HCT116 (cell line): ENCODE results near the gene C3orf52. TPM values are rescaled to one million over a fixed set of nuclear protein-coding genes. Genes with fewer than 3 reads are reported as not detected.

ENCODE experiments used
- ATAC-seq: fragments of 200-7000 bp; cut with Tn5 transposase; 2 replicates; pipeline ENCODE4 v1.9.1; 2020; ENCODE audit warnings: mild to moderate bottlenecking, moderate library complexity
- BruUV-seq: library from RNA; stranded (reverse); fragments of 400-500 nt; replicated peaks from 2 replicates; lab custom pipeline; 2021; lab: Mats Ljungman, UMichigan
- CTCF ChIA-PET: fragments of 300-600 bp; sonication (Branson Sonifier 250); formaldehyde crosslinking; loops from one replicate; lab custom pipeline; 2021; ENCODE audit warnings: antibody characterized with exemption; lab: Charles Lee
- POLR2A ChIA-PET: fragments of 300-600, 350-600 bp; sonication (Branson Sonifier 250); formaldehyde crosslinking; loops from one replicate; lab custom pipeline; 2021; ENCODE audit warnings: antibody characterized with exemption; lab: Charles Lee
- RAD21 ChIA-PET, 2 experiments: fragments of 300-600 bp; sonication (Branson Sonifier 250); formaldehyde crosslinking; loops; one replicate each; lab custom pipeline; 2023; ENCODE audit warnings: low total read pairs in 2 of 2; ENCODE audit not compliant: uncharacterized antibody in 2 of 2, unreplicated experiment in 2 of 2, low non-redundant PET in 1 of 2; lab: Charles Lee
- DNase-seq: peaks from one replicate; pipeline ENCODE4 v3.0.0-alpha.2; 2010; ENCODE audit warnings: low read depth, low spot score
- H2AFZ ChIP-seq: fragments of 200-600 bp; shearing (Covaris generic), sonication (generic); 2 replicates; pipeline ENCODE4 v1.6.1; 2017; ENCODE audit warnings: low read depth, mixed run types, mixed read lengths, antibody characterized with exemption, low read length; ENCODE audit not compliant: poor library complexity, severe bottlenecking
- H3K27ac ChIP-seq: 2 replicates; pipeline ENCODE4 v1.5.1; 2012; ENCODE audit warnings: low read depth, low read length
- H3K27me3 ChIP-seq: fragments of 200-600 bp; sonication (generic); 2 replicates; pipeline ENCODE4 v1.6.1; 2016; ENCODE audit warnings: mixed run types, low read length, mixed read lengths; ENCODE audit not compliant: insufficient read depth
- H3K36me3 ChIP-seq, 2 experiments: fragments of 200-500 bp in 1 of 2; fragments of 200-600 bp in 1 of 2; sonication (Bioruptor generic) in 1 of 2; sonication (generic) in 1 of 2; 2 replicates each; pipeline versions ENCODE4 v1.5.1 to v1.6.1; 2014 to 2016; ENCODE audit warnings: low read length in 2 of 2, inconsistent platforms in 1 of 2, mixed read lengths in 1 of 2, mixed run types in 1 of 2; ENCODE audit not compliant: insufficient read depth in 2 of 2, control insufficient read depth in 1 of 2
- H3K4me1 ChIP-seq, 2 experiments: fragments of 200-600 bp in 1 of 2; sonication (generic) in 1 of 2; 2 replicates each; pipeline versions ENCODE4 v1.5.1 to v1.6.1; 2012 to 2017; ENCODE audit warnings: low read length in 2 of 2, inconsistent platforms in 1 of 2, mild to moderate bottlenecking in 1 of 2, mixed read lengths in 1 of 2, mixed run types in 1 of 2, moderate library complexity in 1 of 2; ENCODE audit not compliant: insufficient read depth in 2 of 2, control insufficient read depth in 1 of 2
- H3K4me2 ChIP-seq: fragments of 200-600 bp; sonication (generic); 2 replicates; pipeline ENCODE4 v1.6.1; 2017; ENCODE audit warnings: mixed run types, low read length, mixed read lengths
- H3K4me3 ChIP-seq, 2 experiments: fragments of 200-600 bp in 1 of 2; sonication (generic) in 1 of 2; replicated peaks in 1 of 2; 2 replicates each; pipeline ENCODE4 v1.5.1; 2011 to 2016; ENCODE audit warnings: low read length in 2 of 2, control low read depth in 1 of 2, low read depth in 1 of 2, mild to moderate bottlenecking in 1 of 2, mixed read lengths in 1 of 2, mixed run types in 1 of 2
- H3K79me2 ChIP-seq: fragments of 200-600 bp; sonication (generic); 2 replicates; pipeline ENCODE4 v1.6.1; 2017; ENCODE audit warnings: mild to moderate bottlenecking, mixed run types, low read length, moderate library complexity, mixed read lengths; ENCODE audit not compliant: insufficient read depth
- H3K9ac ChIP-seq: fragments of 200-600 bp; sonication (generic); 2 replicates; pipeline ENCODE4 v1.6.1; 2016; ENCODE audit warnings: low read length, mixed read lengths
- H3K9me2 ChIP-seq: fragments of 200-600 bp; sonication (generic), shearing (Covaris generic); 2 replicates; pipeline ENCODE4 v1.6.1; 2017; ENCODE audit warnings: mixed run types, mild to moderate bottlenecking, moderate library complexity; ENCODE audit not compliant: insufficient read depth
- H3K9me3 ChIP-seq, 2 experiments: fragments of 200-500 bp in 1 of 2; fragments of 200-600 bp in 1 of 2; sonication (Bioruptor generic) in 1 of 2; sonication (generic) in 1 of 2; 2 replicates each; pipeline ENCODE4 v1.6.1; 2014 to 2017; ENCODE audit warnings: low read length in 2 of 2, mixed read lengths in 2 of 2, inconsistent platforms in 1 of 2, low read depth in 1 of 2, mild to moderate bottlenecking in 1 of 2, mixed run types in 1 of 2, moderate library complexity in 1 of 2; ENCODE audit not compliant: control insufficient read depth in 1 of 2, insufficient read depth in 1 of 2
- H4K20me1 ChIP-seq: fragments of 200-600 bp; sonication (generic), shearing (Covaris generic); 2 replicates; pipeline ENCODE4 v1.6.1; 2017; ENCODE audit warnings: mixed run types, mild to moderate bottlenecking, moderate library complexity; ENCODE audit not compliant: insufficient read depth
- CBX3 ChIP-seq: IDR thresholded peaks from 2 replicates; pipeline ENCODE4 v1.6.1; 2012; ENCODE audit warnings: low read depth
- EGR1 ChIP-seq: IDR thresholded peaks from 2 replicates; pipeline ENCODE4 v1.6.1; 2012; ENCODE audit warnings: low read depth
- ELF1 ChIP-seq: IDR thresholded peaks from 2 replicates; pipeline ENCODE4 v1.6.1; 2012; ENCODE audit warnings: low read depth, borderline replicate concordance
- EZH2 ChIP-seq: fragments of 200-600 bp; sonication (generic); IDR thresholded peaks from 2 replicates; pipeline ENCODE4 v1.6.1; 2017; ENCODE audit warnings: antibody characterized with exemption, mixed run types
- EZH2phosphoT487 ChIP-seq: fragments of 200-600 bp; IDR thresholded peaks from 2 replicates; pipeline ENCODE4 v1.6.1; 2018; ENCODE audit warnings: antibody characterized with exemption, borderline replicate concordance
- FOSL1 ChIP-seq: IDR thresholded peaks from 2 replicates; pipeline ENCODE4 v1.6.1; 2012; ENCODE audit warnings: low read depth
- POLR2AphosphoS5 ChIP-seq: IDR thresholded peaks from 2 replicates; pipeline ENCODE4 v1.6.1; 2011; ENCODE audit warnings: mild to moderate bottlenecking, low read depth, low read length, moderate library complexity
- TCF7L2 ChIP-seq: IDR thresholded peaks from 2 replicates; pipeline ENCODE4 v1.7.0; 2011; ENCODE audit warnings: borderline replicate concordance, inconsistent platforms; ENCODE audit not compliant: insufficient read depth, insufficient read length; ENCODE audit errors: extremely low read depth
- YY1 ChIP-seq: IDR thresholded peaks from 2 replicates; pipeline ENCODE4 v1.6.1; 2011; ENCODE audit warnings: low read length, low read depth, moderate library complexity, mild to moderate bottlenecking; ENCODE audit not compliant: insufficient replicate concordance; ENCODE audit errors: extremely low read depth
- ZFX ChIP-seq: fragments of 450-650 bp; IDR thresholded peaks from 2 replicates; pipeline ENCODE4 v1.6.1; 2017
- ZNF274 ChIP-seq: fragments of 200-500 bp; sonication (Bioruptor generic); IDR thresholded peaks from 2 replicates; pipeline ENCODE4 v1.6.1; 2014; ENCODE audit warnings: mild to moderate bottlenecking, low read depth, low read length, inconsistent platforms
- intact Hi-C: fragments of 100-400 bp; cut with micrococcal nuclease; formaldehyde crosslinking; loops from 2 replicates; pipeline ENCODE4 v1.10.0; 2022
- total RNA-seq: library from RNA; stranded (reverse); gene quantifications from one replicate; pipeline ENCODE4 v1.2.1, GENCODE V29; 2021; ENCODE audit not compliant: unreplicated experiment
- TF ChIP-seq, protein P1 (sequence below): IDR thresholded peaks from 2 replicates; pipeline ENCODE4 v1.6.1; 2012
- TF ChIP-seq, protein P2 (sequence below): IDR thresholded peaks from 2 replicates; pipeline ENCODE4 v1.6.1; 2012; ENCODE audit warnings: low read depth
- TF ChIP-seq, protein P3 (sequence below), 3 experiments: fragments of 200-600 bp in 1 of 3; sonication (generic) in 1 of 3; IDR thresholded peaks in 2 of 3; conservative IDR thresholded peaks in 1 of 3; 2 replicates each; pipeline ENCODE4 v1.5.1; 2012 to 2017; ENCODE audit warnings: low read depth in 2 of 3, low read length in 2 of 3, antibody characterized with exemption in 1 of 3, borderline replicate concordance in 1 of 3, control low read depth in 1 of 3, mild to moderate bottlenecking in 1 of 3, mixed read lengths in 1 of 3, mixed run types in 1 of 3, moderate library complexity in 1 of 3; ENCODE audit not compliant: insufficient read depth in 1 of 3

Gene C3orf52
- total RNA-seq, 1 experiment from 2014 or later: 14.3 TPM

DNA sequence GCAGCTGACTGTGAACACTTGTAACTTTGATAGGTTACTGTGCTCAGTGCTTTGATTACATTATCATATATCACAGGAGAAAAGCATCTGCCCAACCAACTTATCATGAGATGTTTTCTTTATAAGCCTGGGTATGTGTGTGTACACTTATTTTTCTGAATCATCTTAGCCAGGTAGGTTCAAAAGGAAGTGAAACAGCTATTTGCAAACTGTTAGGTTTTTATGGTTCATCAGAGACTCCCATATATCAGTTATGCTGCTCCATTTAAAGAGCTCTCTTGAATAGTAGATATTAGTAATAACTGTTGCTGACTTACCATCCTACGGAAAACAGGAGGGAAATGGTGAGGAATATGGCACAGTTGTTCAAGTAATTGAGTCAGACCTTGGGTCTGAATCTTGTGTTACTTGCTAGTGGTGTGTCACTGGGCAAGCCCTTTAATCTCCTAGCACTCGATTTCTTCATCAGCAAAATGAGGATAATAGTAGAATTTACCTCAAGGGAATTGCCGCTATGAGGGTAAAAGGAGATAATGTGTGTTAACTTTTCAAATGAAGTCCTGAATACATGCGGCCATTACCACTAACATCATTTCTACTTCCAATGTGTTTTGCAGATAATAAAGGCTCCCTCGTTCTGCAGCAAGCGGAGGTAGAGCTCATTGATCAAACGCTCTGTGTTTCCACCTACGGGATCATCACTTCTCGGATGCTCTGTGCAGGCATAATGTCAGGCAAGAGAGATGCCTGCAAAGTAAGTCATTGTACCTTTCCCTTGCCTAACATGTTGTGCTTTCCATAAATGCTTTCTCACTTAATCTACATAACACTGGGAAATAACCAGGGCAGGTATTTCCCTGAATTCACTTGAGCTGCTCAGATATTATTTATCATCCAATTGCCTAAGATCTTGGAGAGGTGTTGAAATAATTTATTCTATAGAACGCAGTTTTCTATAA lies 7.8 kb upstream of the C3orf52 start:
- H3K4me1 ChIP-seq: peaks cover 18 to 21% of the 10 kb centered on the region in 2 experiments
- CTCF ChIA-PET: no interaction called here
- ATAC-seq (no peak), DNase-seq (no peak)
- no peaks in the 10 kb centered on the region for H3K9me2 ChIP-seq
- no peak overlapping the region for H3K4me3 ChIP-seq
- H4K20me1 ChIP-seq: no peaks in the 10 kb centered on the region
- H3K79me2 ChIP-seq: no peaks in the 10 kb centered on the region
- no peaks in the 10 kb centered on the region for H3K9me3 ChIP-seq
- H3K9ac ChIP-seq: no peak overlapping the region
- H3K27me3 ChIP-seq: no peaks in the 10 kb centered on the region
- H2AFZ ChIP-seq: no peak overlapping the region
- H3K27ac ChIP-seq: no peak overlapping the region
- TF ChIP-seq, protein P1, sequence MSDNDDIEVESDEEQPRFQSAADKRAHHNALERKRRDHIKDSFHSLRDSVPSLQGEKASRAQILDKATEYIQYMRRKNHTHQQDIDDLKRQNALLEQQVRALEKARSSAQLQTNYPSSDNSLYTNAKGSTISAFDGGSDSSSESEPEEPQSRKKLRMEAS: no peak
- no peak for TF ChIP-seq CBX3
- no peak for TF ChIP-seq ZFX
- no peak for TF ChIP-seq EZH2phosphoT487
- TF ChIP-seq, protein P2, sequence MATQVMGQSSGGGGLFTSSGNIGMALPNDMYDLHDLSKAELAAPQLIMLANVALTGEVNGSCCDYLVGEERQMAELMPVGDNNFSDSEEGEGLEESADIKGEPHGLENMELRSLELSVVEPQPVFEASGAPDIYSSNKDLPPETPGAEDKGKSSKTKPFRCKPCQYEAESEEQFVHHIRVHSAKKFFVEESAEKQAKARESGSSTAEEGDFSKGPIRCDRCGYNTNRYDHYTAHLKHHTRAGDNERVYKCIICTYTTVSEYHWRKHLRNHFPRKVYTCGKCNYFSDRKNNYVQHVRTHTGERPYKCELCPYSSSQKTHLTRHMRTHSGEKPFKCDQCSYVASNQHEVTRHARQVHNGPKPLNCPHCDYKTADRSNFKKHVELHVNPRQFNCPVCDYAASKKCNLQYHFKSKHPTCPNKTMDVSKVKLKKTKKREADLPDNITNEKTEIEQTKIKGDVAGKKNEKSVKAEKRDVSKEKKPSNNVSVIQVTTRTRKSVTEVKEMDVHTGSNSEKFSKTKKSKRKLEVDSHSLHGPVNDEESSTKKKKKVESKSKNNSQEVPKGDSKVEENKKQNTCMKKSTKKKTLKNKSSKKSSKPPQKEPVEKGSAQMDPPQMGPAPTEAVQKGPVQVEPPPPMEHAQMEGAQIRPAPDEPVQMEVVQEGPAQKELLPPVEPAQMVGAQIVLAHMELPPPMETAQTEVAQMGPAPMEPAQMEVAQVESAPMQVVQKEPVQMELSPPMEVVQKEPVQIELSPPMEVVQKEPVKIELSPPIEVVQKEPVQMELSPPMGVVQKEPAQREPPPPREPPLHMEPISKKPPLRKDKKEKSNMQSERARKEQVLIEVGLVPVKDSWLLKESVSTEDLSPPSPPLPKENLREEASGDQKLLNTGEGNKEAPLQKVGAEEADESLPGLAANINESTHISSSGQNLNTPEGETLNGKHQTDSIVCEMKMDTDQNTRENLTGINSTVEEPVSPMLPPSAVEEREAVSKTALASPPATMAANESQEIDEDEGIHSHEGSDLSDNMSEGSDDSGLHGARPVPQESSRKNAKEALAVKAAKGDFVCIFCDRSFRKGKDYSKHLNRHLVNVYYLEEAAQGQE: no peak
- TF ChIP-seq EZH2: no peak
- TF ChIP-seq POLR2AphosphoS5: no peak
- TF ChIP-seq YY1: no peak
- TF ChIP-seq FOSL1: no peak
- no peak for TF ChIP-seq TCF7L2
- no peak for TF ChIP-seq ZNF274
- TF ChIP-seq EGR1: no peak
- TF ChIP-seq, protein P3, sequence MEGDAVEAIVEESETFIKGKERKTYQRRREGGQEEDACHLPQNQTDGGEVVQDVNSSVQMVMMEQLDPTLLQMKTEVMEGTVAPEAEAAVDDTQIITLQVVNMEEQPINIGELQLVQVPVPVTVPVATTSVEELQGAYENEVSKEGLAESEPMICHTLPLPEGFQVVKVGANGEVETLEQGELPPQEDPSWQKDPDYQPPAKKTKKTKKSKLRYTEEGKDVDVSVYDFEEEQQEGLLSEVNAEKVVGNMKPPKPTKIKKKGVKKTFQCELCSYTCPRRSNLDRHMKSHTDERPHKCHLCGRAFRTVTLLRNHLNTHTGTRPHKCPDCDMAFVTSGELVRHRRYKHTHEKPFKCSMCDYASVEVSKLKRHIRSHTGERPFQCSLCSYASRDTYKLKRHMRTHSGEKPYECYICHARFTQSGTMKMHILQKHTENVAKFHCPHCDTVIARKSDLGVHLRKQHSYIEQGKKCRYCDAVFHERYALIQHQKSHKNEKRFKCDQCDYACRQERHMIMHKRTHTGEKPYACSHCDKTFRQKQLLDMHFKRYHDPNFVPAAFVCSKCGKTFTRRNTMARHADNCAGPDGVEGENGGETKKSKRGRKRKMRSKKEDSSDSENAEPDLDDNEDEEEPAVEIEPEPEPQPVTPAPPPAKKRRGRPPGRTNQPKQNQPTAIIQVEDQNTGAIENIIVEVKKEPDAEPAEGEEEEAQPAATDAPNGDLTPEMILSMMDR (IDR thresholded peaks at IDR 0.05 in 2 of 3, conservative IDR thresholded peaks at IDR 0.05 in 1 of 3; ENCODE audit: borderline replicate concordance in 1 of 3, insufficient read depth in 1 of 3, low read depth in 2 of 3, low read length in 2 of 3): no peak
- no peak for TF ChIP-seq ELF1
- RAD21 ChIA-PET: no interaction called here
- POLR2A ChIA-PET: no interaction called here
- BruUV-seq: no TSS peak
- no peak overlapping the region for H3K4me2 ChIP-seq
- no peaks in the 10 kb centered on the region for H3K36me3 ChIP-seq
- intact Hi-C loops: no loop called here
